ENCODE data around the gene CAMTA2. TPM values are rescaled to one million over a fixed set of nuclear protein-coding genes. Genes with fewer than 3 reads are reported as not detected.
A peak's percentile ranks its signal among the peaks of the same experiment; 100 is the strongest.

CAMTA2 gene
- total RNA-seq, 1 experiment from 2014 or later, result 4.8 TPM

- DNase-seq (ENCODE audit: low read depth), result no peak
These were observed 12.1 kb upstream of the CAMTA2 start for GRCh38 chr17:4999430-5000093.

- no peak for DNase-seq (ENCODE audit: low read depth)
These were observed 11.4 kb upstream of the CAMTA2 start for GRCh38 chr17:4998732-4999429.

- DNase-seq (ENCODE audit: low read depth), result no peak
These were observed 10.7 kb upstream of the CAMTA2 start for GRCh38 chr17:4998027-4998731.

GRCh38 chr17:4997302-4998026 is 10.0 kb upstream of the CAMTA2 start, which contains the start of the genes INCA1 and KIF1C:
Gene INCA1, minus strand, starts transcription at chr17:4997522. Its CDS starts 3,085 bp downstream, at chr17:4994437.
Gene KIF1C, plus strand, starts transcription at chr17:4997950. Its CDS starts 2,297 bp downstream, at chr17:5000247.
- DNase-seq (ENCODE audit: low read depth), result peak; percentile 81

- no peak for DNase-seq (ENCODE audit: low read depth)
These were observed 6.7 kb upstream of the CAMTA2 start for GRCh38 chr17:4994081-4994595.

GRCh38 chr17:4987767-4988567 is 492 bp upstream of the CAMTA2 start:
- DNase-seq (ENCODE audit: low read depth), result no peak

GRCh38 chr17:4986403-4986802 is 1.1 kb downstream of the CAMTA2 start:
- no peak for DNase-seq (ENCODE audit: low read depth)

- DNase-seq (ENCODE audit: low read depth), result no peak
These were observed 5.2 kb downstream of the CAMTA2 start for GRCh38 chr17:4982305-4982704.

GRCh38 chr17:4980644-4981216 is 6.7 kb downstream of the CAMTA2 start:
- DNase-seq (ENCODE audit: low read depth), result peak; percentile 32

GRCh38 chr17:4978726-4979125 is 8.7 kb downstream of the CAMTA2 start:
- DNase-seq (ENCODE audit: low read depth), result no peak

GRCh38 chr17:4974115-4974670 is 13.3 kb downstream of the CAMTA2 start:
- no peak for DNase-seq (ENCODE audit: low read depth)

GRCh38 chr17:4973256-4974114 is 14.0 kb downstream of the CAMTA2 start:
- DNase-seq (ENCODE audit: low read depth), result no peak

- no peak for DNase-seq (ENCODE audit: low read depth)
These were observed 14.7 kb downstream of the CAMTA2 start for GRCh38 chr17:4972752-4973151.

- DNase-seq (ENCODE audit: low read depth), result no peak
These were observed 15.2 kb downstream of the CAMTA2 start for GRCh38 chr17:4972322-4972721.

GRCh38 chr17:4971826-4972225 is 15.6 kb downstream of the CAMTA2 start:
- no peak for DNase-seq (ENCODE audit: low read depth)

GRCh38 chr17:4970273-4970672 is 17.2 kb downstream of the CAMTA2 start:
- DNase-seq (ENCODE audit: low read depth), result no peak

- DNase-seq (ENCODE audit: low read depth), result no peak
These were observed 17.8 kb downstream of the CAMTA2 start for GRCh38 chr17:4969551-4970173.

- DNase-seq (ENCODE audit: low read depth), result peak; percentile 85
These were observed 18.4 kb downstream of the CAMTA2 start for GRCh38 chr17:4969047-4969550.

Measured in M059J (cell line).